Measurements from ENCODE around the gene DNAJC4.

The DNAJC4 gene, protein sequence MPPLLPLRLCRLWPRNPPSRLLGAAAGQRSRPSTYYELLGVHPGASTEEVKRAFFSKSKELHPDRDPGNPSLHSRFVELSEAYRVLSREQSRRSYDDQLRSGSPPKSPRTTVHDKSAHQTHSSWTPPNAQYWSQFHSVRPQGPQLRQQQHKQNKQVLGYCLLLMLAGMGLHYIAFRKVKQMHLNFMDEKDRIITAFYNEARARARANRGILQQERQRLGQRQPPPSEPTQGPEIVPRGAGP

DNA sequence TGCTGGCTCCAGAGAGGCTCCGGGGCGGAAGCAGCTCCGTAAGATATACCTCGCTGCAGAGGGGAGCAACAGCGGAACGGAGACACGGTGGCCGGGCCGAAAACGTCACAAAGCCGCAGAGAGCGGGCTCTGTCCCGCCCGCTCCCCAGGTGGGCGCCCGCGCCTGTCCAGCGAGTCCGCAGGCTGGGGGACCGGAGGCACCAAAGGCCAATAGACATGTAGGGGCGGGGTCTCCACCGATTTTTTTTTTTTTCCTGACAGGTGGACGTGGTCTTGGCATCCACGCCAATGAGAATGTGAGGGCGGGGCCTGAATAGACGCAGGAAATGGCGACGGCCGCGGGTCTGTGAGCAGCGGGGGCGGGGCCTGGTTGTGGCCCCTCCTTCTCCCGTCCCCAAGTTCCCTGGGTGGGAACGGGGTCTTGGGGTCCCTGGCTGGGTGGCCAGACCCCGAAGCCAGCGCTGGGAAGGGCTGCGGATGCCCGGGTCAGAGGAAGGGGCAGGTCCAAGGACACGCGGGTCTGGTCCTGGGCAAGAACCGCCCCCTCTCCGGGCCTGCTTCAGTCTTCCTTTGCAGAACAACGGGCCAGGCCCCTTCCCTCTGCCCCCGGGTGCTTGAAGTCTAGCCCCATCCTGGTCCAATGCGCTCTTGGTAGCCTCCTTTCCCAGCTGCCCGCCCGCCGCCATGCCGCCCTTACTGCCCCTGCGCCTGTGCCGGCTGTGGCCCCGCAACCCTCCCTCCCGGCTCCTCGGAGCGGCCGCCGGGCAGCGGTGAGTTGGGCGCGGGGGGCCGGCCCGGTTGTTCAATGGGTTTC, at the start of gene DNAJC4:
TSS of gene DNAJC4 (plus strand) at position 378 of the 814 bp plus-strand sequence. CDS start at position 685, 307 bp downstream.
- DNase-seq = peak; percentile 67

DNA sequence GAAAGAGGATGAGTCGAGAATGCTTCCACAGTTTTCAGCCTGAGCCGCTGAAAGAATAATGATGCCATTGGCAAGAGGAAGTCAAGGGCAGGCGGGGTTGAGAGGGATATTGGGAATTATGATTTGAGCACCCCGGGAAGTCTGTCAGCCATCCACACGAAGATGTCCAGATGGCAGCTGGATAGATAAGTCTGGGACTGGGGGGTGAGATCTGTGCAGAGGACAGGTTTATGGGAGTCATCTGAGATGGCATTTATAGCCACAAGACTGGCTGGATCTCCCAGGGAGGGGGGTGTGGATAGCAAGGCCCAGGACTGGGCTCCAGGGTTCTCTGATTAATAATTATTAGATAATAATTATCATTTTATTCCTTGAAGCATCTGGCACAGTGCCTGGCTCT, 49.5 kb upstream of the DNAJC4 start:
- no peak for DNase-seq

DNA sequence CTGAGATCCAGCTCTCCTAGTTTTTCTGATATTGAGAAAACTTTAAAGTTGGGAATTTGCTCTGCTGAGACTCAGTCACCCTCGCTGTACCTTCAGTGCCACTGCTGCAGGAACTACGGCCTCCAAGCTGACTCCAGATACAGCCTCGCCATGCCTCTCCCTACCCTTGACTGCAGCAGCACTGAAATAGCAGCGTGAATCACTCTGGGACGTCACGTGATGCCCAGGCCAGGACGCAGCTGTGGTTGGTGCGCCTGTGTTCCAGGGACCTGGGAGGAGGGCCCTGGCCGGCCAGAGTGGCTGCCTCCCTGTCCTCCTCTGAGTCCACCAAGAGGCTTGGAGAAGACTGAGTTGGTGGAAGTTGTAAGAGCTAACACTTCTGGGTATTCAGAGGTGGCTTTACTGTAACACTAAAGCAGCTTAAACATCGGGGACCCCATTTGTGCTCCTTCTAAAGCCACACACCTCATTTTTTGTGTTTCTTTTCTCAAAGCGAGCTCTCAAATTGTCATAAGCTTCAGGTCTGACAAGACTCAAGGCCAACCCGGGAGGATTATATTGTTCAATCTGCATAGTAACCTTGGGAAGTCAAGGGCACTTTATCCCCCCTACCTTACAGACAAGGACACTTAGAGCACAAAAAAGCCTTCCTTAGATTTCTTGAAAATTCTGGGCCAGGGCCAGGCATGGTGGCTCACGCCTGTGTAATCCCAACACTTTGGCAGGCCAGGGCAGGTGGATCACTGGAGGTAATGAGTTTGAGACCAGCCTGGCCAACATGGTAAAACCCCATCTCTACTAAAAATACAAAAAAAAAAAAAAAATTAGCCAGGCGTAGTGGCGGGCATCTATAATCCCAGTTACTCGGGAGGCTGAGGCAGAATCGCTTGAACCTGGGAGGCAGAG, 48.6 kb upstream of the DNAJC4 start:
- no peak for DNase-seq

DNA sequence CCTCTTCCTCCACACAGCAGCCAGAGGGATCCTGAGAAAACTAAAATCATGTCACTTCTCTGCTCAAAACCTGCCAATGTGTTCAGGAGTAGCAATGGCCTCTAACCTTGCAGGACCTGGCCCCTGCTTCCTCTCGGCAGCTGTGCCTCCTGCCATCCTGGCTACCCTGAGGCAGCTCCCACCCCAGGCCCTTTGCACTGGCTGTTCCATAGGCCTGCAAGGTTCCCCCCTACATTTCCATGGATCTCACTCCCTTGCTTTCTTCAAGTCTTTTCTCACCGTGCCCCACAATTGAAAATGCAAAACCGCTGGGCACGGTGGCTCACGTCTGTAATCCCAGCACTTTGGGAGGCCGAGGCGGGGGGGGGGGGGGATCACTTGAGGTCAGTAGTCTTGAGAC, 46.5 kb upstream of the DNAJC4 start:
- DNase-seq = no peak

DNA sequence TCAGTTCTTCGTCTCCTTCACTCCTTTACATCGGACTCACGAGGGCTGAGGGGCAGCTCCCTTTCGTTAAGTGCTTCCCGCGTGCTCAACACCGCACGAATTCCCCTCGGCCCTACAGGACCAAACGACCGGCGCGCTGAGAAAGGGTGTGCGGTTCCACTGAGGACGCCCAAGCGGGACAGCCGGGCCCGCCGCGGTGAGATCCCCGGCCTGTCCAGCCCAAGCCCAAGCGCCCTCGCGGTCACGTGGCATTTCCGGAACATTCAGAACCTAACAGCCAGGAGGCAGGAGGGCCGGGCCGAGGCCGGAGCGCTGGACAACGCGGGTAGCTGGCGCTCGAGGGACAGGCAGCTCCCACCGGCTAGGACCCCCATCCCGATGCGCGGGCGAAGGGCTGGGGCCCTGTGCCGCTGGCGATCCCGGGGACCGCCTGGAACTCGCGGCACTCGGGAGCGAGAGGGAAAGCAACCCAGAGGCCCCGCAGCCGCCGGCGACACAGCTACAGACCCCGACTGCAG, 45.1 kb upstream of the DNAJC4 start:
- DNase-seq = no peak

DNA sequence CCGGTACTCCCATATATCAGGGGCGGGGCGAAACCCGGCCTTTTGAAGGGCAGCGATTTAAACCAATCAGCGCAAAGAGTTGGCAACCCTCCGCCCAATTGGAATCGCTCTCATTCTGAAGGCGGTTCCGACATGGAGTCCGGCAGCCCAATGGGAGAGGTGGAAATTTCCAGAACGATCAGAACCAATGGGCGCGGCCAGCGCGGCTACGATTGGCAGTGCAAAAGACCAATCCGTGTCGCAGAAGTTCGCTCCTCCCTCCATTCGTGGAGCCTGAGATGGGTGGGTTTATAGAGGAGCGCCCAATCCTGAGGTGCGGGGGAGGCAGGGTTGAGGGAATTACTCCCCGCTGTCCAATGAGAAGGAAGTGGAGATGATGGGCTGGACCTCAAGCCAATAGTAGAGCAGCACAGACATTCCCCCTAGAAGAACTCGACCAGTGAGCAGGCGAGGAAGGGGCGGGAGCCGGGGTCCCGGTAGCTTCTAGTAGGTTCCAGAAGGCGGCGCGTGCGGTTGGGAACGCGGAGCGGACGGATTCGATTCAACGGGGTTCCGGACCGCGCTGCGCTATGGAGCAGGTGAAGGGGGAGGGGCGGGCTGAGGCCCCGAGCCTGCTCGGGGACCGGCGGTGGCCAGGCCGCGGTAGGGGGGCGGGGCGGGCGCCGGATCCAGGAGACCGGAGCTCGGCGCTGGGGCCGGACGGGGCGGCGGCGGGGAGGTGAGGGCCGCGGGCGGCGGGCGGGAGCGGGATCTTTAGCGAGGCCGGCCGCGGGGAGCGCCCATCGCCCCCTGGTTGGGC, 44.5 kb upstream of the DNAJC4 start, which contains the start of gene STIP1:
TSS of gene STIP1 (plus strand) at position 479 of the 799 bp plus-strand sequence. CDS start at position 570, 91 bp downstream.
- peak; percentile 100 for DNase-seq

DNA sequence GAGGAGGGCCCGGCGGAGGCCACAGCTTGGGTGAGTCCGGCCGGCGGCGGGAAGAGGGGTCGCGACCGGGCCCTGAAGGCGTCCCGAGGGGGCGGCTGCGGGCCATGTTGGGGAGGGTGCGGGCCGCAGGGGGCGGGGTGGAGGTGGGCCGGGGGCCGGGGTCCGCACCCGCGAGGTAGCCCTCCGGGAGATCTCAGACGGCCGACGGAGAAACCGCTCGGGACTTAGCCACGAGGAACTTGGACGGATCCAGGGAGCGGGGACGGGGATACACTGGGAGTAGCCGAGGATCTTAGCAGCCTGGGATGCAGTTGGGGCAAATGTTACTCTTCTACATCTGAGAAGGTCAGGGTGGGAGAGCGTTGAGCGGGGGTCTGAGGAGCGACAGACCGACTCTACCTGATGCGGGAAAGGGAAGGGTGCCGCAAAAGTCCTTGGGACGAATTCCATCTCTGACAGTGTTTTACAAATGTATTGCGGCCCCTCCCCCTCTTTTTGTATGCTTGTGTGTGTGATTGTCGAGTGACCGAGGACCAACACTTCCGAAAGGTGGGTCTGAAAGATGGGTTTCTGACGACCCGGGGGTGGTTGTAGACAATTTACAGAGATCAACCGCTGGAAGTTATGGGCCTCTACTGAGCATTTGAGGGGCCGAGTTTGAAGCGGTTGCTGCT, 43.7 kb upstream of the DNAJC4 start:
- DNase-seq = no peak

DNA sequence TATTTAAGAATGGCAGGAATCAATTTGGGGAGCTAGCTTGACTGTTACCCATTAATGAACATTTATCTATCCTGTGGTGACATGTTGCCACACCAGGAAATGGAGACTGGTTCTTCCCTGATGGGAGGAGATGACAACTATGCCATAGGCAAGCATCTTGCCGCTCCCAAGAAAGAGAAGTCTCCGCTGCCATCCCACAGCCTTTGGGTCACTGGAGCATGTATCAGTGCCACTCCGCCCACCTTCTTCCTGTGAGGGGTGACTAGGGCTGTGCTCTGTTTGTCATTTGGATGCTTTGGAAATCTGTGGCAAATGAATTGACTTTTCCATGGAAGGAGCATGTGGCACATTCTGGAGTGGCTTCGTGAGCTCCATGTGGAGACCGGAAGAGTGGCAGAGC, 37.9 kb upstream of the DNAJC4 start:
- DNase-seq = no peak

DNA sequence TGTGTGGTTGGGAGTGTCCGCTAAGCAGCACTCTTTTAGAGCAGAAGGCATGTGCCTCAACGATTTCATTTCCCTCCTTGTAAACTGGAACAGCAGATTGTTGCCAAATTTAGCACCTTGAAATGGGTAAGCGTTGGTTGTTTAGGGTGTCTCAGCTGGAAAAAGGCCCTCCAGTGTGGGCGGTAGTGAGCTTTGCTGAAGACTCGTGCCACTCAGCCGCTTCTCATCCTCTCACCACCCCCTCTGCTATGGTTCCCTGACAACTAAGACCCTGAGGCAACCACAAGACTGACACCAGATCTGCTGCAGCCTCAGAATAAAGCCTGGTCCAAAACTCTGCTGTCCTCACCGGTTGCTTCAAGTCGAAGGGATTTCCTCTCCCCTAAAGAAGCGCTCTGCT, 33.7 kb upstream of the DNAJC4 start:
- no peak for DNase-seq

DNA sequence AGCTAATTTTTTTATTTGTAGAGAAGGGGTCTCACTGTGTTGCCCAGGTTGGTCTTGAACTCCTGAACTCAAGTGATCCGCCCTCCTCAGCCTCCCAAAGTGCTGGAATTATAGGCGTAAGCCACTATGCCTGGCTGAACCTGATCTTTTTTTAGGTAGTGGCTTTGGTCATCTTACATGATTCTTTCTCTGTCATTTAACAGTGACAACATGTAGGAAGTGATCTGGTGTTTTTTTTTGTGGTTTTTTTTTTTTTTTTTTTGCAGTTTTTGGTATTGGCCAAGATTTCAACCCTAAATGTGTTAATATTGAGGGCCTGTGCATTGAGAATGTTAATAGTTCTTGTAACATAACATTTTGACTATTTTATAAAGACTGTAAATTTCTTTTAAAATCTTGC, 31.8 kb upstream of the DNAJC4 start:
- no peak for DNase-seq

DNA sequence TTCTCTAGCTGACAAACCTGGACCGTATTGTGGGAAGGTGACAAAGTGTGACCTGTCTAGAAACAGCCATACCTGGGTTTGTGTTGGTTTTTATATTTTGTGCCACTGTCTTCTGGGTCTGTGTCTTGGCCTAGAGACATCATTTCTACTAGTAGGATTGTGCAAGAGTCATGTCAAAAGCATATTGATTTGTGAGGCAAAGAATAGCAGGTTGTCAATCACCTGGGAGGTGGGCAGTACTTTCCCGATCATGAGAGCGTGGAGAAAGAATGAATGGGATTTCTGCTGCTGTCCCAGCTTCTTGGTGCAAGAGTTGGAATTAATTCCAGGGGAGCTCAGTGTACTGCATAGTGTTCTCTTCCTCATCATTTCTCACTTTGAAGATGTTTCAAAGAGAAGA, 28.8 kb upstream of the DNAJC4 start:
- no peak for DNase-seq

DNA sequence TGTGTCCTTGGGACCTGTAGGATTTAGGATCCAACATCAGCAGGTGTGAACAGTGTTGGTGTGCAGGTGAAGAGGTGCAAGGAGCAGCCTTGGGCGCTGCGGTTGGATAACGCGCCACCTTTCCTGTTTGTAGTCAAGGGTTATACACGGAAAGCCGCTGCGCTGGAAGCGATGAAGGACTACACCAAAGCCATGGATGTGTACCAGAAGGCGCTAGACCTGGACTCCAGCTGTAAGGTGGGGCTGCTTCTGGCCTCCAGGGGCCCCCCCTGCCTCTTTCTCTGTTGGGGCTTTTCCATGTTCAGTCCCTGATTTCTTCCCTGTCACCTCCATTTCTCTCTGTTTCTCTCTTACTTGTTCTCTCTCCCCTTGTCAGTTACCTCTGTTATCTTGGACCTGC, 27.4 kb upstream of the DNAJC4 start:
- no peak for DNase-seq

DNA sequence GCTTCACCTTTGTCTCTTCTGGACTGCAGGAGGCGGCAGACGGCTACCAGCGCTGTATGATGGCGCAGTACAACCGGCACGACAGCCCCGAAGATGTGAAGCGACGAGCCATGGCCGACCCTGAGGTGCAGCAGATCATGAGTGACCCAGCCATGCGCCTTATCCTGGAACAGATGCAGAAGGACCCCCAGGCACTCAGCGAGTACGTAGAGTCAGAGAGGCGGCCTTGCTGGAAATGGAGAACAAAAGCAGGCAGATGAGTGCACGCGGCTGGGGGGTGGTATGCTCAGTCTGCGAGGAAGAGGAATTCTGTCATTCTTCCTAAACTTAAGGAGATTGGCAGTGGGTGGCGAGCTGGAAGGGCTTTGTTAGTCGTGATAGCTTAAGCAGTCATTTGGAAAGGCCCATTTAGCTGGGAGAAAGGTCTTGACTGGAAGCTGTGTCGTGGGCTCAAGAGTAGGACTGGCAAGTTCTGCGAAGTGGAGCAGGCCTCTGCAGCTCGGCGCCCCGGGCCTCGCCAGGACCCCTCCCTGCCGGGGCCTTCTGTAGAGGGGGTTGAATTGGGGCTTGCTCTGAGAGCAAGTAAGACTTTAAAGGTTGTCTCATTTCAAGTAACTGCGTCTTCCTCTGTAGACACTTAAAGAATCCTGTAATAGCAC, 26.8 kb upstream of the DNAJC4 start:
- DNase-seq = no peak

DNA sequence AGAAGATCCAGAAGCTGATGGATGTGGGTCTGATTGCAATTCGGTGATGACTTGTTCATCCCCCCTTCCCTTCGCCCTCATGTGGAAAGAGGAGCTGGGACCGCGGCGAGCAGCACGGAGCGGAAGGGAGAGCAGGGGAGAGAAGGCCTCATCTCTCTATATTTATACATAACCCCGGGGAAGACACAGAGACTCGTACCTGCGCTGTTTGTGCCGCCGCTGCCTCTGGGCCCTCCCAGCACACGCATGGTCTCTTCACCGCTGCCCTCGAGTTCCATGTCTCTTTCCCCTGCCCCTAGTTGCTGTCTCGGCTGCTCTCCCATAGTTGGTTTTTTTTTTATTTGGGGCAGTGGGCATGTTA, 26.3 kb upstream of the DNAJC4 start:
- DNase-seq = no peak

DNA sequence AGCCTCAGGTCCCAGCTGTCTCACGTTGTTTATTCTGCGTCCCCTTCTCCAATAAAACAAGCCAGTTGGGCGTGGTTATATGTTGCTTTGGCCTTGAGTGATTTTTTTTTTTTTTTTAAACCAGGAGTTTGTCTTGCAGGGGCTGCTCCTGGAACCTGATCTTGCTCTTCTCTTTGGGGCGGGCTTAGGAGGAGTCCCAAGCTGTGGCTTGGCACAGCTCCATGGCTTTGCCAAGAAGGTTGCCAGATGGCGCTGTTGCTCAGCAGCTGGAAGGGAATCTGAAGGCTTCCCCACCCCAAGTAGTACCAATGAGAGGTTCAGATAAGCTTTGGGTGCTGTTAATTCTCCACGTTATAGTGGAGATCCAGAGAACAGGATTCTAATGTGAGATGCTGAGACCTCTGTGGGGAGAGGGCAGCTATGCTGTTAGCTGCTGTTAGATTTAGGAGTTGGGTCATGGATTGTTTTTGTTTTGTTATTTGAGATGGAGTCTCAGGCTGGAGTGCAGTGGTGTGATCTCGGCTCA, 25.8 kb upstream of the DNAJC4 start:
- peak; percentile 38 for DNase-seq

DNA sequence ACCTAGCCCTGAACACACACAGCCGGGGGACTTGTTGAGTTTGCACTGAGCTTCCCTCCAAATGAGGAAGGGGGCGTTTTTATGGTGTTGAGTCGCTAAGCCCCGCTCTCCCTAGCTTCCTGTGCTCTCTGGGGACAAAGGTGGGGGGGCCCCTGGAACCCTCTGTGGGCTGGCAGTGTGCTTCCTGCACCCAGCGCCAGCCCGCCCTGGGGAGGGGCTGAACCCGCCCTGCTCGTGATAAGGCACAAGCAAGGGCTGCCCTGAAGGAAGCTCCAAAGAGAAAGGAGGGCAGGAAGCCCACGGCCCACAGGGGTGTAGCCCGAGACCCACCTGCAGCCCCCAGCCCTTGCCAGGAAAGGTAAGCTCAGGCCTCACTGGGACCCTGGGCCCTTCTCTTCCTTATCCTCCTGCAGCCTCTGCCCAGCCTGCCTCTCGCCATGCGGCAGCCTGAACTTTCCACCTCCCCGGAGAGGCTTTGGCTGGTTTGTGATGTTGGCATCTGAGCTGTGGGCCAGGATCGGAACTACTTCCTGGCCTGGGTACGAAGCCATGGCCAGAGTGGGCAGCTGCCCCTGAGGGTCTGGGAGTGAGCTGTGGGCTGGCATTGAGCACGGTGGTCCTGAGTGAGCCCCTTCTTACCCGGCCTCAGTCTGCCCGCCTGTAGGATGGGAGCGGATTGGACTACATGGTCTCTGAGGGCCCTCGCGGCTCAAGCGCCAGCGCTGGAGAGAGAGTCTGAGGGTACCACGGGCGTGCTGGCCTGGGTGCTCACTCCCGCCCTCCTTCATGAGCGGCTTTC, 23.7 kb upstream of the DNAJC4 start, which contains the start of gene FERMT3:
TSS of gene FERMT3 (plus strand) at position 265 of the 799 bp plus-strand sequence. CDS start 644 bp downstream, outside the sequence.
- no peak for DNase-seq

DNA sequence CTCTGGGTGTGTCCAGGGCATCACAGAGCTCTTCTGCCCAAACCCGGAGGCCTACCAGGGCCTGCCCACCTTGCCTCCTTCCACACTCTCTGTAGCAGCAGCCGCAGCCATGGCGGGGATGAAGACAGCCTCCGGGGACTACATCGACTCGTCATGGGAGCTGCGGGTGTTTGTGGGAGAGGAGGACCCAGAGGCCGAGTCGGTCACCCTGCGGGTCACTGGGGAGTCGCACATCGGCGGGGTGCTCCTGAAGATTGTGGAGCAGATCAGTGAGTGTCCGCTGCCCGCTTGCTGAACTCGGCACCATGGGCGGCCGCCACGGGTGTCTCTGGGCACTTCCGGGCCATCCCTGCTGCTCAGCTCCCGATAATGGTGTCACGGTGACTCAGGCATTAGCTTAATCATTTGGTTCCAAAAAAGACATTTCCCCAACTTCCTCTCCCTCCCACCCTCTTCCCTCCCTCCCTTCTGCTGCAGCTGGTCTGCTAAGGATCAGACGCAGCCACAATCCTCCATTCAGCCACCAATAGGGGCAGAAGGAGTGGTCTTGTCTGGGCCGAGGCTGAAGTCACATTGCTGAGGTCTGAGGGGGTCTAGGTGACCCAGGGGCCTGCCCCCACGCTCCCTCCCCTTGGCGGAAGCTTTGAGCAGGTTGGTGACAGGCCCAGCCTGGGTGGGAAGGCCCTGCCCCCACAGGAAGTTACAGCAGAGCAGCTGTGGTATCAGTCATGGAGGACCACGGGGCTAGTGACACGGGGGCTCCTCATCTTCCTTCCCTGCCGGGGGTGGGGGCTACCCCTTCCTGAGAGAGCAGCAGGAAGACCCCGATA, 22.9 kb upstream of the DNAJC4 start:
- no peak for DNase-seq

DNA sequence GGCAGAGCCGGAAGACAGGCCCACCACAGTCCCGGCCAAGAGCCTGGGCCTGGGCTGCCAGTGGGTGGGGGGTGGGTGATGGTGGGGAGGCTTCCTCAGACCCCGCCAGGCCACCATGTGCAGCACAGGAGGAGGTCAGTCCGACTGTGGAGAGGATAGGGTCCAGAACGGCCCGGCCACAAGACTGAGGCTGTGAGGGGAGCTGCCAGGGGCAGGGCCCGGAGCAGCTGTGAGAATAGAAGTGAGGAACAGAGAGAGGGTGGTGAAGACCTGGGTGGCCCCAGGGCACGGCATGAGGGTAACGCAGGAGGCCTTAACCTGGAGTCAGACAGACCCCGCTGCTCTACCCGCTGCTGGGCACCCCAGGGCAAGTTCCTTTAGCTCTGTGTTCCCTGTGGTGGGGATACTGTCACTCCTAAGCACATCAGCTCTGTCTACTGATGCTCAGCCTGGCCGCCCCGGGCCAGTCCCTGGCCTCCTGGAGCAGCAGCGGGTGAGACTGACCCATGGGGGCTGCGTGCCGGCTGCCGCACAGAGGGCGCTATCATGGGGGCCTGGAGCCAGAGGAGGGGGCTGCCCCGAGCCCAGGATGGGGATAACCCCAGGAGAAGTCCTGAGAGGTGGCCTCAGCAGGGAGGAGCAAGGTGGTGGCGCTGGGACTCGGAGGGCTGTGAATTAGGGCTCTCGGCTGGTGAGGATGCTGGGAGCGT, 22.1 kb upstream of the DNAJC4 start:
- DNase-seq = no peak
